GM12875 (cell line): Measurements from ENCODE around the gene JAG2.

ENCODE experiments used
- H3K4me3 ChIP-seq: one replicate; pipeline ENCODE4 v1.5.1; 2011; ENCODE audit warnings: low read depth, low read length, control low read depth
- CTCF ChIP-seq: IDR thresholded peaks from 2 replicates; pipeline ENCODE4 v1.5.1; 2011; ENCODE audit warnings: low read depth, mild to moderate bottlenecking, control low read depth, inconsistent platforms, low read length, moderate library complexity, borderline replicate concordance; ENCODE audit not compliant: insufficient read depth

The JAG2 gene

GRCh38 chr14:105126126-105126980 is 42.2 kb downstream of the JAG2 start:
- H3K4me3 ChIP-seq = no peak overlapping the region
- TF ChIP-seq CTCF = no peak

- no peak overlapping the region for H3K4me3 ChIP-seq
- no peak for TF ChIP-seq CTCF
These were observed 43.8 kb downstream of the JAG2 start for GRCh38 chr14:105124823-105125222.

GRCh38 chr14:105123981-105124765 is 44.4 kb downstream of the JAG2 start:
- H3K4me3 ChIP-seq = no peak overlapping the region
- no peak for TF ChIP-seq CTCF

- H3K4me3 ChIP-seq = no peak overlapping the region
- TF ChIP-seq CTCF = no peak
These were observed 45.4 kb downstream of the JAG2 start for GRCh38 chr14:105123064-105123665.

- no peak for TF ChIP-seq CTCF
These were observed 48.5 kb downstream of the JAG2 start for GRCh38 chr14:105120056-105120455.

GRCh38 chr14:105119408-105120025 is 49.1 kb downstream of the JAG2 start:
- H3K4me3 ChIP-seq = no peak overlapping the region
- TF ChIP-seq CTCF = no peak

More at GRCh38 chr14:105120056-105120455, 48.5 kb downstream of the JAG2 start:
- H3K4me3 ChIP-seq = no peak overlapping the region
